GM13977 (cell line): ENCODE data around the gene PBX3.

Experiments used
- DNase-seq: peaks from one replicate; pipeline ENCODE4 v3.0.0; 2012; ENCODE audit warnings: low spot score
- CTCF ChIP-seq: IDR thresholded peaks from 2 replicates; pipeline ENCODE4 v1.5.1; 2012; ENCODE audit warnings: mild to moderate bottlenecking, control low read depth; ENCODE audit not compliant: insufficient read depth; ENCODE audit errors: extremely low read depth, missing control alignments
- in situ Hi-C: fragments of 300-500 bp; cut with MboI; formaldehyde crosslinking; loops from one replicate; pipeline ENCODE4 v1.12.0; 2022; ENCODE audit warnings: low sequenced_read_pairs, low pct_unique_long_range_greater_than_20kb, mixed read lengths, inconsistent platforms; ENCODE audit not compliant: unreplicated experiment

PBX3 gene

GRCh38 chr9:125994066-125994943 lies 247.1 kb downstream of the PBX3 start:
- no peak for TF ChIP-seq CTCF
- in situ Hi-C loops, result no loop called here
- DNase-seq, result no peak

- in situ Hi-C loops, result no loop called here
- DNase-seq, result no peak
- no peak for TF ChIP-seq CTCF
Measured at GRCh38 chr9:125995006-125995405, 247.8 kb downstream of the PBX3 start.

- no peak for DNase-seq
- in situ Hi-C loops, result no loop called here
- no peak for TF ChIP-seq CTCF
Measured at GRCh38 chr9:125995706-125996105, 248.5 kb downstream of the PBX3 start.

- in situ Hi-C loops, result no loop called here
- TF ChIP-seq CTCF, result no peak
Measured at GRCh38 chr9:125996791-125997190, 249.6 kb downstream of the PBX3 start.

GRCh38 chr9:125997196-125997823 lies 250.1 kb downstream of the PBX3 start:
- in situ Hi-C loops, result no loop called here
- no peak for DNase-seq
- TF ChIP-seq CTCF, result no peak

More at GRCh38 chr9:125996791-125997190, 249.6 kb downstream of the PBX3 start:
- DNase-seq, result no peak

- in situ Hi-C loops, result no loop called here
- no peak for TF ChIP-seq CTCF
- no peak for DNase-seq
Measured at GRCh38 chr9:125998837-125999503, 251.8 kb downstream of the PBX3 start.
